ENCODE measurements around the gene ULK2.

ULK2 gene

GRCh38 chr17:19724501-19725420 lies 143.0 kb downstream of the ULK2 start:
- peak; percentile 26 for DNase-seq

DNA sequence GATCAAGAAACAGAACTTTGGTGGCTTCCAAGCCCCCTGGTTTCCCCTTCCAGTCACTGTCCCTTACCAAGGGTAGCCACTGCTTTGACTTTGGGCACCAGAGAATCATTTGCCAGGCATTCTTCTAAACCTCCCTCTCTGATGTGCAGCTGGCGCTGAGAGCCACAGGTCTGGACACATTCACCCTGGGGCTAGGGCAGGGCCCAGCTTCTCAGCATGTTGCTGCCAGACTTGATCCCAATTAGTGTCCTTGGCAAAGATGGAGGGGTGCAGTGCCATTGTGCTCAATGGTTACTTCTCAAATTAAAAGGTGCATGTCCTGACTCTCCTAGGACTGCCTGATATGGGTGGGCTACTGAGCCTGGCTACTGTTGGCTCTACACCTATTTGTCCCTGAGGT lies 143.8 kb downstream of the ULK2 start:
- no peak for DNase-seq

Measured in activated CD4-positive, alpha-beta T cell treated with anti-CD3 and anti-CD28 coated beads for 1 hour (primary cell).